GM21723 (cell line): ENCODE results near the gene PTGR1.
A peak's percentile ranks its signal among the peaks of the same experiment; 100 is the strongest.

Experiments used
- ATAC-seq: cut with Tn5 transposase; IDR thresholded peaks from one replicate; pipeline ENCODE4 v1.9.1; 2021; ENCODE audit warnings: mild to moderate bottlenecking, moderate library complexity; ENCODE audit not compliant: unreplicated experiment

Gene PTGR1

GRCh38 chr9:111542497-111543254 is 56.8 kb downstream of the PTGR1 start:
- no peak for ATAC-seq

GRCh38 chr9:111533099-111533790 is 66.2 kb downstream of the PTGR1 start:
- ATAC-seq: no peak

- ATAC-seq: no peak
Observed at GRCh38 chr9:111531716-111532115, 67.7 kb downstream of the PTGR1 start.

- no peak for ATAC-seq
Observed at GRCh38 chr9:111529787-111530186, 69.7 kb downstream of the PTGR1 start.

- no peak for ATAC-seq
Observed at GRCh38 chr9:111527347-111527746, 72.1 kb downstream of the PTGR1 start.

GRCh38 chr9:111525056-111525977 is 74.1 kb downstream of the PTGR1 start, which contains the start of gene ZNF483:
Gene ZNF483 (plus strand): TSS chr9:111525179. CDS start chr9:111527396, 2,217 bp downstream.
- ATAC-seq: peak; percentile 70

GRCh38 chr9:111524731-111525055 is 74.8 kb downstream of the PTGR1 start:
- no peak for ATAC-seq

GRCh38 chr9:111516061-111516465 is 83.4 kb downstream of the PTGR1 start:
- ATAC-seq: no peak

GRCh38 chr9:111514967-111515366 is 84.5 kb downstream of the PTGR1 start:
- no peak for ATAC-seq
